Kidney epithelial cell (primary cell): ENCODE results near the gene FLVCR2. TPM values are rescaled to one million over a fixed set of nuclear protein-coding genes. Genes with fewer than 3 reads are reported as not detected.
"Not testable (repeated sequence)": the region's sequence is repeated elsewhere in the genome, so short reads cannot be mapped to it uniquely, and the experiment has no call there.

Source experiments
- DNase-seq: peaks from one replicate; pipeline ENCODE4 v3.0.0-alpha.2; 2010; ENCODE audit warnings: low read depth
- H3K27me3 ChIP-seq: 2 replicates; pipeline ENCODE4 v1.6.0; 2011; ENCODE audit warnings: low read length; ENCODE audit not compliant: control insufficient read depth, insufficient read depth
- H3K36me3 ChIP-seq: 2 replicates; pipeline ENCODE4 v1.5.1; 2011; ENCODE audit warnings: low read length; ENCODE audit not compliant: control insufficient read depth, insufficient read depth
- H3K4me3 ChIP-seq: 2 replicates; pipeline ENCODE4 v1.5.1; 2011; ENCODE audit warnings: low read depth, mild to moderate bottlenecking, control low read depth, low read length
- total RNA-seq: library from RNA; depleted of rRNA; stranded (reverse); fragments of >200 nt; gene quantifications from 2 replicates; pipeline ENCODE4 v1.2.3, GENCODE V29; 2015
- TF ChIP-seq, protein P1 (sequence below): IDR thresholded peaks from 2 replicates; pipeline ENCODE4 v1.5.1; 2011; ENCODE audit warnings: mild to moderate bottlenecking, moderate library complexity, low read length, control low read depth, inconsistent platforms; ENCODE audit not compliant: insufficient read depth, poor library complexity, severe bottlenecking

Gene FLVCR2
- total RNA-seq, 1 donor from 2014 or later: 0.75 TPM

DNA sequence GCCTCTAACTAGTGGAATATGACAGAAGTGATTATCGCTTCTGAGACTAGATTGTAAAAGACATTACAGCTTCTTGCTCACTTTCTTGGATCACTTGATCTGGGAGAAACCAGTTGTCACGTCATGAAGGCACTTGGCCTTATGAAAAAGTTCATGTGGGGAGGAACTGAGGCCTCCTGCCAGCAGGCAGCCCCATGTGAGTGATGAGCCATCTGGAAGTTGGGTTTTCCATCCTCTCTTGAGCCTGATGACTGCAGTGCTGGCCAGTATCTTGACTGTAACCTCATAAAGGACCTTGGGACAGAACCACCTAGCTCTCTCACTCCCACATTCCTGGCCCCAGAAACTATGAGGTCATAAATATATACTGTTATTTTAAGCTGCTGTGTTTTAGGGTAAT is 110.6 kb downstream of the FLVCR2 start:
- Histone ChIP-seq H3K36me3 (no peaks in the 10 kb centered on the region), H3K4me3 (no peak overlapping the region), H3K27me3 (no peaks in the 10 kb centered on the region)
- TF ChIP-seq, protein P1, sequence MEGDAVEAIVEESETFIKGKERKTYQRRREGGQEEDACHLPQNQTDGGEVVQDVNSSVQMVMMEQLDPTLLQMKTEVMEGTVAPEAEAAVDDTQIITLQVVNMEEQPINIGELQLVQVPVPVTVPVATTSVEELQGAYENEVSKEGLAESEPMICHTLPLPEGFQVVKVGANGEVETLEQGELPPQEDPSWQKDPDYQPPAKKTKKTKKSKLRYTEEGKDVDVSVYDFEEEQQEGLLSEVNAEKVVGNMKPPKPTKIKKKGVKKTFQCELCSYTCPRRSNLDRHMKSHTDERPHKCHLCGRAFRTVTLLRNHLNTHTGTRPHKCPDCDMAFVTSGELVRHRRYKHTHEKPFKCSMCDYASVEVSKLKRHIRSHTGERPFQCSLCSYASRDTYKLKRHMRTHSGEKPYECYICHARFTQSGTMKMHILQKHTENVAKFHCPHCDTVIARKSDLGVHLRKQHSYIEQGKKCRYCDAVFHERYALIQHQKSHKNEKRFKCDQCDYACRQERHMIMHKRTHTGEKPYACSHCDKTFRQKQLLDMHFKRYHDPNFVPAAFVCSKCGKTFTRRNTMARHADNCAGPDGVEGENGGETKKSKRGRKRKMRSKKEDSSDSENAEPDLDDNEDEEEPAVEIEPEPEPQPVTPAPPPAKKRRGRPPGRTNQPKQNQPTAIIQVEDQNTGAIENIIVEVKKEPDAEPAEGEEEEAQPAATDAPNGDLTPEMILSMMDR: no peak
- DNase-seq: no peak

DNA sequence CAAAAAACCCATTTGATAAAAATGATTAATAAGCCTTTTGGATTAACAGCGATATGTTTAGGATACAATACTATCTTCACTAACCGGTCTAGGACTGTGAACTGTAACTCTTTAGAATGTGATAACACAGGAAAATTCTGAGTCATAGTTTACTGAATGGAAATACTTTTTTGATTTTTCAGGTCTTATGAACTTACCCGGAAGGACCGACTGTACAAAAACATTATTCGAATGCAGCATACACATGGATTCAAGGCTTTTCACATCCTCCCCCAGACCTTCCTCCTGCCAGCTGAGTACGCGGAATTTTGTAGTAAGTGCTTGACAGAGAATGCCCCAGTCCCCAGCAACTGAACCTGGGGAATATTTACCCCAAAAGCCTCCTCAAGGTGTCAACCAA is 111.6 kb downstream of the FLVCR2 start:
- H3K4me3 ChIP-seq: no peak overlapping the region
- H3K36me3 ChIP-seq: no peaks in the 10 kb centered on the region
- no peaks in the 10 kb centered on the region for H3K27me3 ChIP-seq
- TF ChIP-seq, protein P1: no peak
- DNase-seq: no peak

DNA sequence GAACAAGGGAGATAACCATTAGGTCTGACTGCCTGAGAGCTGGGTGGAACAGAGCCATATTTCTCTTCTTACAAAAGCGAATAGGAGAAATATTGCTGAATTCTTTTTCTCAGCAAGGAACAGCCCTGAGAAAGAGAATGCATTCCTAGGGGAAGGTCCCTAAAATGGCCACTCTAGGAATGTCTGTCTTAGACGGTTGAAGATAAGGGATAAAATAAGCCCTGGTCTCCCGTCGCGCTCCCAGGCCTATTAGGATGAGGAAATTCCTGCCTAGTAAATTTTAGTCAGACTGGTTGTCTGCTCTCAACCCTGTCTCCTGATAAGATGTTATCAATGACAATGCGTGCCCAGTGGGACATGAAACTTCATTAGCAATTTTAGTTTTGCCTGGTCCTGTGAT is 116.6 kb downstream of the FLVCR2 start:
- not testable (repeated sequence) for H3K4me3 ChIP-seq, H3K36me3 ChIP-seq, H3K27me3 ChIP-seq, DNase-seq

DNA sequence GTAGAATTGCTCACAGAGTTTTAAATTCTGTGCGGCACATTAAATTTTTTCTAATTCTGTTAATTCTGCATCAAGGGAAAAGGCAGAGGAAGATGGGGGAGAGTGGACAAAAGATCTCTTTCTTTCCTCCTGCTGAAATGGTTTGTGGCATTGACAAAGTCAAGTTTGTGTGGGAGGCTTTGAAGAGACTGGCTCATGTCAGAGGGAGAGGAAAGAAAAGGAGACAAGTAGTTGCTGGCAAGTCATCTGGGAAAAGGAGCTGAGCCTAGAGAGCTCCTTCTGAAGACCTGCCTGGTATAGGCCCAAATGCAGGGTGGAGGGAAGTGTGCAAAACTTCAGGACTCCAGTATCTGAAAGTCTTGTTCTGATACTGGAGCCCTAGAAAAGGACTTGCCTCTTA is 119.0 kb downstream of the FLVCR2 start:
- no peak overlapping the region for H3K4me3 ChIP-seq
- TF ChIP-seq, protein P1: no peak
- DNase-seq: no peak
- H3K36me3 ChIP-seq: peaks cover 2% of the 10 kb centered on the region
- no peaks in the 10 kb centered on the region for H3K27me3 ChIP-seq

Other genes with a start within 250 kb of the FLVCR2 start
- 41.5 and 43.5 TPM in 2 replicates for gene JDP2, start 150.6 kb upstream of the FLVCR2 start, total RNA-seq
- gene BATF, start 56.2 kb upstream of the FLVCR2 start, total RNA-seq: 0.14 TPM in 1 of 2 replicates, not detected in the other
- 14.8 and 16.2 TPM in 2 replicates for gene ERG28, start 82.3 kb downstream of the FLVCR2 start, total RNA-seq
- gene TTLL5, start 82.6 kb downstream of the FLVCR2 start, total RNA-seq: 16.5 and 24.7 TPM in 2 replicates